GM12873 (cell line): ENCODE measurements around the gene PSMG3.

Experiments used
- CTCF ChIP-seq: IDR thresholded peaks from 2 replicates; pipeline ENCODE4 v1.5.1; 2012; ENCODE audit warnings: low read depth, mild to moderate bottlenecking, moderate library complexity, low read length, control low read depth; ENCODE audit not compliant: insufficient read depth; ENCODE audit errors: missing control alignments

Gene PSMG3

DNA sequence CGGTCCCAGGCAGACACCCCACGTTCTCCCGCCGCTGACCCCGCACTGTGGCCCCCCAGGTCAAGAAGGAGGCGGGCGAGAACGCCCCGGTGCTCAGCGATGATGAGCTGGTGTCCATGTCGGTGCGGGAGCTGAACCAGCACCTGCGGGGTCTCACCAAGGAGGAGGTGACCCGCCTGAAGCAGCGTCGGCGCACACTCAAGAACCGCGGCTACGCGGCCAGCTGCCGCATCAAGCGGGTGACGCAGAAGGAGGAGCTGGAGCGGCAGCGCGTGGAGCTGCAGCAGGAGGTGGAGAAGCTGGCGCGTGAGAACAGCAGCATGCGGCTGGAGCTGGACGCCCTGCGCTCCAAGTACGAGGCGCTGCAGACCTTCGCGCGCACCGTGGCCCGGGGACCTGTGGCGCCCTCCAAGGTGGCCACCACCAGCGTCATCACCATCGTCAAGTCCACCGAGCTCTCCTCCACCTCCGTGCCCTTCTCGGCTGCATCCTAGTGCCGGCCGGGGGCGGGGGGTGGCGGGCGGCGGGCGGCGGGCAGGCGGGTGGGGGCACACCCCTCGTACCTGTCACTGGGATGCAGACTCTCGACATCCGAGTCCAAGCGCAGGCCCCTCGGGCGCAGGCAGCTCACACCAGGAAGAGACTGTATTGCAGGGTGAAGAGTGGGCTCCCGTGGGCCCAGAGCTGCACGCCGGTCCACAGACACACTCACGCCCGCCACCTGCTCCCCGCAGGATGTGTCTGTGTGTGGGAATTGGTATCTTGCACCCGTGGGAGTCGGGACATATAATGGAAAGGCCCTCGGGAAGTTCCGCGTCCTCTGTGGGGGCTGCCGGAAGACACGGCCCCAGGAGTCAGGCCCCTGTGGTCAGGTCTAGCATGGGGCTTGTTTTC, 29.7 kb downstream of the PSMG3 start:
- TF ChIP-seq CTCF, result no peak

DNA sequence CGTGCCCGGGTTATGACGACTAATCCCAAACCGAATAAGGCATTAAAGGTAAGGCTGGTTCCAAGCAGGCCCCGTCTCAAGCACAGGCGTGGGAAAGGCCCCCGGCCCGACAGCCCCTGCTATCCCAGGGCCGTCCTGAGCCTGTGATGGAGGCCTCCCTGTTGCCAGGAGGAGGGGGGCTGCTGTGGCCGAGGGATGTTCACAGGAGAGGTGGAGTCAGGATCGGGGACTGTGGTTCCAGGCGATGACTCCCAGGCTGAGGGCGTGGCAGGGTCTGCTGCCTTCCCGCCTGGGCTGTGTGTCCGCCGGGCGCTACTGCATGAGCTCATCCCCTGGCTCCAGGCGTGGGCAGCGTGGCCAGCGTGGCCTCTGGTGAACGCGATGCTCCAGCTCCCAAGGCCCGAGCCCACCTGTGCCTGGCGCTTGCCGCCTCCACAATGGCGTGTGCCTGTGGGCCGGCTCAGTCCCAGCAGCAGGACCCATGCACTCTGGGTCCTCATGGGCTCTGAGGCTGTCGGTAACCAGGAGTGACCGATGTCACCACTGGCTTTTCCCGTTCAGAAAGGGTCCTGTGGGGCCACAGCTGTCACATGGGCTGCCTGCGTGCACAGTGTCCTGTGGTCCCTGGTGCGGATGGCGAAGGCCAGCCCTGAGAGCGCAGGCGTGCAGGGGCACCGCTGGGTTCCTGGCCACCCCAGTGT, 30.5 kb downstream of the PSMG3 start:
- TF ChIP-seq CTCF, result no peak

- no peak for TF ChIP-seq CTCF
These were observed 31.2 kb downstream of the PSMG3 start for GRCh38 chr7:1538544-1539180.

- TF ChIP-seq CTCF, result no peak
These were observed 32.1 kb downstream of the PSMG3 start for GRCh38 chr7:1537535-1538412.

GRCh38 chr7:1536743-1537534, 32.9 kb downstream of the PSMG3 start:
- no peak for TF ChIP-seq CTCF

GRCh38 chr7:1536455-1536742, 33.4 kb downstream of the PSMG3 start:
- no peak for TF ChIP-seq CTCF
